HCT116 (cell line): ENCODE data around the gene SNRNP40. TPM values are rescaled to one million over a fixed set of nuclear protein-coding genes. Genes with fewer than 3 reads are reported as not detected.

Experiments
- ATAC-seq: fragments of 200-7000 bp; cut with Tn5 transposase; 2 replicates; pipeline ENCODE4 v1.9.1; 2020; ENCODE audit warnings: mild to moderate bottlenecking, moderate library complexity
- BruUV-seq: library from RNA; stranded (reverse); fragments of 400-500 nt; replicated peaks from 2 replicates; lab custom pipeline; 2021; lab: Mats Ljungman, UMichigan
- CTCF ChIA-PET: fragments of 300-600 bp; sonication (Branson Sonifier 250); formaldehyde crosslinking; loops from one replicate; lab custom pipeline; 2021; ENCODE audit warnings: antibody characterized with exemption; lab: Charles Lee
- POLR2A ChIA-PET: fragments of 300-600, 350-600 bp; sonication (Branson Sonifier 250); formaldehyde crosslinking; loops from one replicate; lab custom pipeline; 2021; ENCODE audit warnings: antibody characterized with exemption; lab: Charles Lee
- RAD21 ChIA-PET, 2 experiments: fragments of 300-600 bp; sonication (Branson Sonifier 250); formaldehyde crosslinking; loops; one replicate each; lab custom pipeline; 2023; ENCODE audit warnings: low total read pairs in 2 of 2; ENCODE audit not compliant: uncharacterized antibody in 2 of 2, unreplicated experiment in 2 of 2, low non-redundant PET in 1 of 2; lab: Charles Lee
- DNase-seq: peaks from one replicate; pipeline ENCODE4 v3.0.0-alpha.2; 2010; ENCODE audit warnings: low read depth, low spot score
- H2AFZ ChIP-seq: fragments of 200-600 bp; shearing (Covaris generic), sonication (generic); 2 replicates; pipeline ENCODE4 v1.6.1; 2017; ENCODE audit warnings: low read depth, mixed run types, mixed read lengths, antibody characterized with exemption, low read length; ENCODE audit not compliant: poor library complexity, severe bottlenecking
- H3K27ac ChIP-seq: 2 replicates; pipeline ENCODE4 v1.5.1; 2012; ENCODE audit warnings: low read depth, low read length
- H3K27me3 ChIP-seq: fragments of 200-600 bp; sonication (generic); 2 replicates; pipeline ENCODE4 v1.6.1; 2016; ENCODE audit warnings: mixed run types, low read length, mixed read lengths; ENCODE audit not compliant: insufficient read depth
- H3K36me3 ChIP-seq, 2 experiments: fragments of 200-500 bp in 1 of 2; fragments of 200-600 bp in 1 of 2; sonication (Bioruptor generic) in 1 of 2; sonication (generic) in 1 of 2; 2 replicates each; pipeline versions ENCODE4 v1.5.1 to v1.6.1; 2014 to 2016; ENCODE audit warnings: low read length in 2 of 2, inconsistent platforms in 1 of 2, mixed read lengths in 1 of 2, mixed run types in 1 of 2; ENCODE audit not compliant: insufficient read depth in 2 of 2, control insufficient read depth in 1 of 2
- H3K4me1 ChIP-seq, 2 experiments: fragments of 200-600 bp in 1 of 2; sonication (generic) in 1 of 2; 2 replicates each; pipeline versions ENCODE4 v1.5.1 to v1.6.1; 2012 to 2017; ENCODE audit warnings: low read length in 2 of 2, inconsistent platforms in 1 of 2, mild to moderate bottlenecking in 1 of 2, mixed read lengths in 1 of 2, mixed run types in 1 of 2, moderate library complexity in 1 of 2; ENCODE audit not compliant: insufficient read depth in 2 of 2, control insufficient read depth in 1 of 2
- H3K4me2 ChIP-seq: fragments of 200-600 bp; sonication (generic); 2 replicates; pipeline ENCODE4 v1.6.1; 2017; ENCODE audit warnings: mixed run types, low read length, mixed read lengths
- H3K4me3 ChIP-seq, 2 experiments: fragments of 200-600 bp in 1 of 2; sonication (generic) in 1 of 2; replicated peaks in 1 of 2; 2 replicates each; pipeline ENCODE4 v1.5.1; 2011 to 2016; ENCODE audit warnings: low read length in 2 of 2, control low read depth in 1 of 2, low read depth in 1 of 2, mild to moderate bottlenecking in 1 of 2, mixed read lengths in 1 of 2, mixed run types in 1 of 2
- H3K79me2 ChIP-seq: fragments of 200-600 bp; sonication (generic); 2 replicates; pipeline ENCODE4 v1.6.1; 2017; ENCODE audit warnings: mild to moderate bottlenecking, mixed run types, low read length, moderate library complexity, mixed read lengths; ENCODE audit not compliant: insufficient read depth
- H3K9ac ChIP-seq: fragments of 200-600 bp; sonication (generic); 2 replicates; pipeline ENCODE4 v1.6.1; 2016; ENCODE audit warnings: low read length, mixed read lengths
- H3K9me2 ChIP-seq: fragments of 200-600 bp; sonication (generic), shearing (Covaris generic); 2 replicates; pipeline ENCODE4 v1.6.1; 2017; ENCODE audit warnings: mixed run types, mild to moderate bottlenecking, moderate library complexity; ENCODE audit not compliant: insufficient read depth
- H3K9me3 ChIP-seq, 2 experiments: fragments of 200-500 bp in 1 of 2; fragments of 200-600 bp in 1 of 2; sonication (Bioruptor generic) in 1 of 2; sonication (generic) in 1 of 2; 2 replicates each; pipeline ENCODE4 v1.6.1; 2014 to 2017; ENCODE audit warnings: low read length in 2 of 2, mixed read lengths in 2 of 2, inconsistent platforms in 1 of 2, low read depth in 1 of 2, mild to moderate bottlenecking in 1 of 2, mixed run types in 1 of 2, moderate library complexity in 1 of 2; ENCODE audit not compliant: control insufficient read depth in 1 of 2, insufficient read depth in 1 of 2
- H4K20me1 ChIP-seq: fragments of 200-600 bp; sonication (generic), shearing (Covaris generic); 2 replicates; pipeline ENCODE4 v1.6.1; 2017; ENCODE audit warnings: mixed run types, mild to moderate bottlenecking, moderate library complexity; ENCODE audit not compliant: insufficient read depth
- CBX3 ChIP-seq: IDR thresholded peaks from 2 replicates; pipeline ENCODE4 v1.6.1; 2012; ENCODE audit warnings: low read depth
- CEBPB ChIP-seq: IDR thresholded peaks from 2 replicates; pipeline ENCODE4 v1.6.1; 2012; ENCODE audit warnings: low read depth
- EZH2 ChIP-seq: fragments of 200-600 bp; sonication (generic); IDR thresholded peaks from 2 replicates; pipeline ENCODE4 v1.6.1; 2017; ENCODE audit warnings: antibody characterized with exemption, mixed run types
- FOSL1 ChIP-seq: IDR thresholded peaks from 2 replicates; pipeline ENCODE4 v1.6.1; 2012; ENCODE audit warnings: low read depth
- JUND ChIP-seq: IDR thresholded peaks from 2 replicates; pipeline ENCODE4 v1.6.1; 2012
- POLR2A ChIP-seq: IDR thresholded peaks from 2 replicates; pipeline ENCODE4 v1.7.0; 2011; ENCODE audit warnings: borderline replicate concordance; ENCODE audit not compliant: insufficient read depth, insufficient read length; ENCODE audit errors: extremely low read depth
- POLR2AphosphoS5 ChIP-seq: IDR thresholded peaks from 2 replicates; pipeline ENCODE4 v1.6.1; 2011; ENCODE audit warnings: mild to moderate bottlenecking, low read depth, low read length, moderate library complexity
- RAD21 ChIP-seq: IDR thresholded peaks from 2 replicates; pipeline ENCODE4 v1.6.1; 2012; ENCODE audit warnings: low read depth, mild to moderate bottlenecking
- SIN3A ChIP-seq: IDR thresholded peaks from 2 replicates; pipeline ENCODE4 v1.6.1; 2012; ENCODE audit warnings: low read depth
- SP1 ChIP-seq: IDR thresholded peaks from 2 replicates; pipeline ENCODE4 v1.6.1; 2012; ENCODE audit warnings: low read depth
- SRF ChIP-seq: IDR thresholded peaks from 2 replicates; pipeline ENCODE4 v1.6.1; 2012; ENCODE audit warnings: low read depth
- TCF7L2 ChIP-seq: IDR thresholded peaks from 2 replicates; pipeline ENCODE4 v1.7.0; 2011; ENCODE audit warnings: borderline replicate concordance, inconsistent platforms; ENCODE audit not compliant: insufficient read depth, insufficient read length; ENCODE audit errors: extremely low read depth
- YY1 ChIP-seq: IDR thresholded peaks from 2 replicates; pipeline ENCODE4 v1.6.1; 2011; ENCODE audit warnings: low read length, low read depth, moderate library complexity, mild to moderate bottlenecking; ENCODE audit not compliant: insufficient replicate concordance; ENCODE audit errors: extremely low read depth
- ZNF274 ChIP-seq: fragments of 200-500 bp; sonication (Bioruptor generic); IDR thresholded peaks from 2 replicates; pipeline ENCODE4 v1.6.1; 2014; ENCODE audit warnings: mild to moderate bottlenecking, low read depth, low read length, inconsistent platforms
- intact Hi-C: fragments of 100-400 bp; cut with micrococcal nuclease; formaldehyde crosslinking; loops from 2 replicates; pipeline ENCODE4 v1.10.0; 2022
- total RNA-seq: library from RNA; stranded (reverse); gene quantifications from one replicate; pipeline ENCODE4 v1.2.1, GENCODE V29; 2021; ENCODE audit not compliant: unreplicated experiment
- TF ChIP-seq, protein P1 (sequence below): IDR thresholded peaks from 2 replicates; pipeline ENCODE4 v1.6.1; 2012
- TF ChIP-seq, protein P2 (sequence below): IDR thresholded peaks from 2 replicates; pipeline ENCODE4 v1.6.1; 2011; ENCODE audit warnings: mild to moderate bottlenecking, low read length, moderate library complexity; ENCODE audit not compliant: insufficient replicate concordance; ENCODE audit errors: extremely low read depth
- TF ChIP-seq, protein P3 (sequence below), 3 experiments: fragments of 200-600 bp in 1 of 3; sonication (generic) in 1 of 3; IDR thresholded peaks in 2 of 3; conservative IDR thresholded peaks in 1 of 3; 2 replicates each; pipeline ENCODE4 v1.5.1; 2012 to 2017; ENCODE audit warnings: low read depth in 2 of 3, low read length in 2 of 3, antibody characterized with exemption in 1 of 3, borderline replicate concordance in 1 of 3, control low read depth in 1 of 3, mild to moderate bottlenecking in 1 of 3, mixed read lengths in 1 of 3, mixed run types in 1 of 3, moderate library complexity in 1 of 3; ENCODE audit not compliant: insufficient read depth in 1 of 3
- TF ChIP-seq, protein P4 (sequence below): IDR thresholded peaks from 2 replicates; pipeline ENCODE4 v1.6.1; 2012; ENCODE audit warnings: low read depth
- TF ChIP-seq, protein P5 (sequence below): IDR thresholded peaks from 2 replicates; pipeline ENCODE4 v1.6.1; 2012

SNRNP40 gene
- total RNA-seq, 1 experiment from 2014 or later: 91.8 TPM

DNA sequence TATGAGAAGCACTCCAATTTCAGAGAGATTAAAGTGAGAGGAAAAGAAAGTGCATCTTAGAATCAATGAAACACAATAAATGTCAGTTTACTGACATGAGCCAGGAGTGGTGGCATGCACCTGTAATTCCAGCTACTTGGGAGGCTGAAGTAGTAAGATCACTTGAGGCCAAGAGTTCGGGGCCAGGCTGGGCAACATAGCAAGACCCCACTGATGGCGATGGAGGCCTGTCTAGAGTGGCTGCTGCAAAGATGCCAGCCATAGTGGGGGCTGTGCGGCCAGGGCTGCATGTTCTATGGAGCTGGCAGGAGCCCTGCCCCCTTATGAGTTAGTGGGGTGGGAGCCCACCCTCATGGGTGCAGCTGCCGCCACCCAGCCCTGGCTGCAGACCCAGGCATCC lies 27.5 kb upstream of the SNRNP40 start:
- CTCF ChIA-PET: no interaction called here
- Histone ChIP-seq H2AFZ (no peak overlapping the region), H3K79me2 (no peaks in the 10 kb centered on the region), H3K36me3 (peaks cover 4 to 10% of the 10 kb centered on the region in 2 experiments; a peak in 2 of 4 replicates), H3K9ac (no peak overlapping the region), H3K27ac (no peak overlapping the region), H3K9me3 (no peaks in the 10 kb centered on the region), H3K9me2 (no peaks in the 10 kb centered on the region), H3K4me1 (no peaks in the 10 kb centered on the region), H3K4me3 (no peak overlapping the region), H4K20me1 (no peaks in the 10 kb centered on the region), H3K4me2 (no peak overlapping the region), H3K27me3 (no peaks in the 10 kb centered on the region)
- intact Hi-C loops: no loop called here
- TF ChIP-seq TCF7L2 (no peak), SP1 (no peak), RAD21 (no peak), CEBPB (no peak), POLR2A (no peak), SIN3A (no peak), JUND (no peak), FOSL1 (no peak), SRF (no peak), POLR2AphosphoS5 (no peak), EZH2 (no peak), CBX3 (no peak), YY1 (no peak), ZNF274 (no peak)
- TF ChIP-seq, protein P1, sequence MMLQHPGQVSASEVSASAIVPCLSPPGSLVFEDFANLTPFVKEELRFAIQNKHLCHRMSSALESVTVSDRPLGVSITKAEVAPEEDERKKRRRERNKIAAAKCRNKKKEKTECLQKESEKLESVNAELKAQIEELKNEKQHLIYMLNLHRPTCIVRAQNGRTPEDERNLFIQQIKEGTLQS: no peak
- TF ChIP-seq, protein P2, sequence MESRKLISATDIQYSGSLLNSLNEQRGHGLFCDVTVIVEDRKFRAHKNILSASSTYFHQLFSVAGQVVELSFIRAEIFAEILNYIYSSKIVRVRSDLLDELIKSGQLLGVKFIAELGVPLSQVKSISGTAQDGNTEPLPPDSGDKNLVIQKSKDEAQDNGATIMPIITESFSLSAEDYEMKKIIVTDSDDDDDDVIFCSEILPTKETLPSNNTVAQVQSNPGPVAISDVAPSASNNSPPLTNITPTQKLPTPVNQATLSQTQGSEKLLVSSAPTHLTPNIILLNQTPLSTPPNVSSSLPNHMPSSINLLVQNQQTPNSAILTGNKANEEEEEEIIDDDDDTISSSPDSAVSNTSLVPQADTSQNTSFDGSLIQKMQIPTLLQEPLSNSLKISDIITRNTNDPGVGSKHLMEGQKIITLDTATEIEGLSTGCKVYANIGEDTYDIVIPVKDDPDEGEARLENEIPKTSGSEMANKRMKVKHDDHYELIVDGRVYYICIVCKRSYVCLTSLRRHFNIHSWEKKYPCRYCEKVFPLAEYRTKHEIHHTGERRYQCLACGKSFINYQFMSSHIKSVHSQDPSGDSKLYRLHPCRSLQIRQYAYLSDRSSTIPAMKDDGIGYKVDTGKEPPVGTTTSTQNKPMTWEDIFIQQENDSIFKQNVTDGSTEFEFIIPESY: no peak
- TF ChIP-seq, protein P3, sequence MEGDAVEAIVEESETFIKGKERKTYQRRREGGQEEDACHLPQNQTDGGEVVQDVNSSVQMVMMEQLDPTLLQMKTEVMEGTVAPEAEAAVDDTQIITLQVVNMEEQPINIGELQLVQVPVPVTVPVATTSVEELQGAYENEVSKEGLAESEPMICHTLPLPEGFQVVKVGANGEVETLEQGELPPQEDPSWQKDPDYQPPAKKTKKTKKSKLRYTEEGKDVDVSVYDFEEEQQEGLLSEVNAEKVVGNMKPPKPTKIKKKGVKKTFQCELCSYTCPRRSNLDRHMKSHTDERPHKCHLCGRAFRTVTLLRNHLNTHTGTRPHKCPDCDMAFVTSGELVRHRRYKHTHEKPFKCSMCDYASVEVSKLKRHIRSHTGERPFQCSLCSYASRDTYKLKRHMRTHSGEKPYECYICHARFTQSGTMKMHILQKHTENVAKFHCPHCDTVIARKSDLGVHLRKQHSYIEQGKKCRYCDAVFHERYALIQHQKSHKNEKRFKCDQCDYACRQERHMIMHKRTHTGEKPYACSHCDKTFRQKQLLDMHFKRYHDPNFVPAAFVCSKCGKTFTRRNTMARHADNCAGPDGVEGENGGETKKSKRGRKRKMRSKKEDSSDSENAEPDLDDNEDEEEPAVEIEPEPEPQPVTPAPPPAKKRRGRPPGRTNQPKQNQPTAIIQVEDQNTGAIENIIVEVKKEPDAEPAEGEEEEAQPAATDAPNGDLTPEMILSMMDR (IDR thresholded peaks at IDR 0.05 in 2 of 3, conservative IDR thresholded peaks at IDR 0.05 in 1 of 3; ENCODE audit: borderline replicate concordance in 1 of 3, insufficient read depth in 1 of 3, low read depth in 2 of 3, low read length in 2 of 3): no peak
- TF ChIP-seq, protein P4, sequence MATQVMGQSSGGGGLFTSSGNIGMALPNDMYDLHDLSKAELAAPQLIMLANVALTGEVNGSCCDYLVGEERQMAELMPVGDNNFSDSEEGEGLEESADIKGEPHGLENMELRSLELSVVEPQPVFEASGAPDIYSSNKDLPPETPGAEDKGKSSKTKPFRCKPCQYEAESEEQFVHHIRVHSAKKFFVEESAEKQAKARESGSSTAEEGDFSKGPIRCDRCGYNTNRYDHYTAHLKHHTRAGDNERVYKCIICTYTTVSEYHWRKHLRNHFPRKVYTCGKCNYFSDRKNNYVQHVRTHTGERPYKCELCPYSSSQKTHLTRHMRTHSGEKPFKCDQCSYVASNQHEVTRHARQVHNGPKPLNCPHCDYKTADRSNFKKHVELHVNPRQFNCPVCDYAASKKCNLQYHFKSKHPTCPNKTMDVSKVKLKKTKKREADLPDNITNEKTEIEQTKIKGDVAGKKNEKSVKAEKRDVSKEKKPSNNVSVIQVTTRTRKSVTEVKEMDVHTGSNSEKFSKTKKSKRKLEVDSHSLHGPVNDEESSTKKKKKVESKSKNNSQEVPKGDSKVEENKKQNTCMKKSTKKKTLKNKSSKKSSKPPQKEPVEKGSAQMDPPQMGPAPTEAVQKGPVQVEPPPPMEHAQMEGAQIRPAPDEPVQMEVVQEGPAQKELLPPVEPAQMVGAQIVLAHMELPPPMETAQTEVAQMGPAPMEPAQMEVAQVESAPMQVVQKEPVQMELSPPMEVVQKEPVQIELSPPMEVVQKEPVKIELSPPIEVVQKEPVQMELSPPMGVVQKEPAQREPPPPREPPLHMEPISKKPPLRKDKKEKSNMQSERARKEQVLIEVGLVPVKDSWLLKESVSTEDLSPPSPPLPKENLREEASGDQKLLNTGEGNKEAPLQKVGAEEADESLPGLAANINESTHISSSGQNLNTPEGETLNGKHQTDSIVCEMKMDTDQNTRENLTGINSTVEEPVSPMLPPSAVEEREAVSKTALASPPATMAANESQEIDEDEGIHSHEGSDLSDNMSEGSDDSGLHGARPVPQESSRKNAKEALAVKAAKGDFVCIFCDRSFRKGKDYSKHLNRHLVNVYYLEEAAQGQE: no peak
- TF ChIP-seq, protein P5, sequence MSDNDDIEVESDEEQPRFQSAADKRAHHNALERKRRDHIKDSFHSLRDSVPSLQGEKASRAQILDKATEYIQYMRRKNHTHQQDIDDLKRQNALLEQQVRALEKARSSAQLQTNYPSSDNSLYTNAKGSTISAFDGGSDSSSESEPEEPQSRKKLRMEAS: no peak
- DNase-seq (no peak), ATAC-seq (no peak)
- no TSS peak for BruUV-seq
- RAD21 ChIA-PET: no interaction called here
- POLR2A ChIA-PET: no interaction called here
